Renal pelvis (tissue), 4 donors: ENCODE measurements around the gene EML1. TPM values are rescaled to one million over a fixed set of nuclear protein-coding genes. Genes with fewer than 3 reads are reported as not detected.

ENCODE experiments used
- DNase-seq: peaks from one replicate; pipeline ENCODE4 v3.0.0-alpha.2; 2013
- polyA plus RNA-seq, 3 donors: library from polyadenylated mRNA; unstranded; fragments of 120-200 nt; gene quantifications; one replicate each; pipeline ENCODE4 v1.2.1, GENCODE V29; 2013; ENCODE audit not compliant: insufficient read length in 3 of 3

EML1 gene
- polyA plus RNA-seq, 3 donors: 32.4 to 40.3 (median 33.6) TPM

- DNase-seq: no peak
Measured at GRCh38 chr14:99892406-99892805, 99.2 kb downstream of the EML1 start.

- no peak for DNase-seq
Measured at GRCh38 chr14:99896361-99896760, 103.1 kb downstream of the EML1 start.

- peak; percentile 14 for DNase-seq
Measured at GRCh38 chr14:99899578-99900178, 106.5 kb downstream of the EML1 start.

- no peak for DNase-seq
Measured at GRCh38 chr14:99902925-99903324, 109.7 kb downstream of the EML1 start.

GRCh38 chr14:99904506-99904905 lies 111.3 kb downstream of the EML1 start:
- DNase-seq: no peak

- no peak for DNase-seq
Measured at GRCh38 chr14:99905121-99905520, 111.9 kb downstream of the EML1 start.

- no peak for DNase-seq
Measured at GRCh38 chr14:99907761-99908652, 114.8 kb downstream of the EML1 start.

GRCh38 chr14:99908653-99909250 lies 115.5 kb downstream of the EML1 start:
- DNase-seq: no peak

GRCh38 chr14:99909513-99910064 lies 116.4 kb downstream of the EML1 start:
- DNase-seq: no peak

- DNase-seq: no peak
Measured at GRCh38 chr14:99910337-99911309, 117.4 kb downstream of the EML1 start.

GRCh38 chr14:99915305-99916090 lies 122.3 kb downstream of the EML1 start:
- DNase-seq: no peak

GRCh38 chr14:99916091-99916383 lies 122.8 kb downstream of the EML1 start:
- no peak for DNase-seq

- DNase-seq: no peak
Measured at GRCh38 chr14:99918781-99919180, 125.6 kb downstream of the EML1 start.

GRCh38 chr14:99921425-99921824 lies 128.2 kb downstream of the EML1 start:
- no peak for DNase-seq

- no peak for DNase-seq
Measured at GRCh38 chr14:99924379-99924778, 131.2 kb downstream of the EML1 start.

GRCh38 chr14:99925471-99925870 lies 132.3 kb downstream of the EML1 start:
- DNase-seq: no peak

- no peak for DNase-seq
Measured at GRCh38 chr14:99928963-99929362, 135.8 kb downstream of the EML1 start.

- no peak for DNase-seq
Measured at GRCh38 chr14:99929601-99930000, 136.4 kb downstream of the EML1 start.

GRCh38 chr14:99930420-99931274 lies 137.4 kb downstream of the EML1 start:
- no peak for DNase-seq

- DNase-seq: no peak
Measured at GRCh38 chr14:99931308-99931707, 138.1 kb downstream of the EML1 start.
